Smooth muscle cell of the brain vasculature (primary cell): ENCODE results near the gene OTUB2.

Source experiments
- DNase-seq: peaks from one replicate; pipeline ENCODE4 v3.0.0-alpha.2; 2012; ENCODE audit warnings: low read depth, low spot score

Gene OTUB2

GRCh38 chr14:94026173-94026888, at the start of gene OTUB2:
TSS of gene OTUB2 (plus strand) at chr14:94026340. CDS start at chr14:94026538, 198 bp downstream.
- DNase-seq, result peak; percentile 95

- no peak for DNase-seq
Measured at GRCh38 chr14:93976477-93977057, 49.6 kb upstream of the OTUB2 start, which contains the start of gene ASB2. TSS of gene ASB2 (minus strand) at chr14:93976570. CDS start at chr14:93964539, 12,031 bp downstream.

GRCh38 chr14:93977171-93977570, 49.0 kb upstream of the OTUB2 start:
- DNase-seq, result no peak

- DNase-seq, result no peak
Measured at GRCh38 chr14:93977790-93978581, 48.2 kb upstream of the OTUB2 start.

GRCh38 chr14:93978735-93979134, 47.4 kb upstream of the OTUB2 start:
- DNase-seq, result no peak

- peak; percentile 39 for DNase-seq
Measured at GRCh38 chr14:93980456-93981201, 45.5 kb upstream of the OTUB2 start.

- DNase-seq, result no peak
Measured at GRCh38 chr14:93981316-93982229, 44.6 kb upstream of the OTUB2 start.

- no peak for DNase-seq
Measured at GRCh38 chr14:93982230-93983007, 43.7 kb upstream of the OTUB2 start.

- DNase-seq, result no peak
Measured at GRCh38 chr14:93984070-93984469, 42.1 kb upstream of the OTUB2 start.

- DNase-seq, result no peak
Measured at GRCh38 chr14:93984987-93985410, 41.1 kb upstream of the OTUB2 start.

GRCh38 chr14:93986955-93987354, 39.2 kb upstream of the OTUB2 start:
- no peak for DNase-seq

GRCh38 chr14:93987376-93987775, 38.8 kb upstream of the OTUB2 start:
- DNase-seq, result no peak

GRCh38 chr14:93987815-93988476, 38.2 kb upstream of the OTUB2 start:
- DNase-seq, result no peak

GRCh38 chr14:93989939-93990338, 36.2 kb upstream of the OTUB2 start:
- DNase-seq, result no peak

GRCh38 chr14:93991212-93991611, 34.9 kb upstream of the OTUB2 start:
- DNase-seq, result no peak

GRCh38 chr14:93991649-93992048, 34.5 kb upstream of the OTUB2 start:
- no peak for DNase-seq

- no peak for DNase-seq
Measured at GRCh38 chr14:93993382-93993781, 32.8 kb upstream of the OTUB2 start.

GRCh38 chr14:93994919-93995682, 31.0 kb upstream of the OTUB2 start:
- no peak for DNase-seq
